HG03064 (cell line): ENCODE measurements around the gene ARHGAP26.
"Not testable (repeated sequence)": the region's sequence is repeated elsewhere in the genome, so short reads cannot be mapped to it uniquely, and the experiment has no call there.

Experiments
- ATAC-seq: cut with Tn5 transposase; IDR thresholded peaks from one replicate; pipeline ENCODE4 v1.9.1; 2021; ENCODE audit warnings: low read depth; ENCODE audit not compliant: unreplicated experiment

Gene ARHGAP26

DNA sequence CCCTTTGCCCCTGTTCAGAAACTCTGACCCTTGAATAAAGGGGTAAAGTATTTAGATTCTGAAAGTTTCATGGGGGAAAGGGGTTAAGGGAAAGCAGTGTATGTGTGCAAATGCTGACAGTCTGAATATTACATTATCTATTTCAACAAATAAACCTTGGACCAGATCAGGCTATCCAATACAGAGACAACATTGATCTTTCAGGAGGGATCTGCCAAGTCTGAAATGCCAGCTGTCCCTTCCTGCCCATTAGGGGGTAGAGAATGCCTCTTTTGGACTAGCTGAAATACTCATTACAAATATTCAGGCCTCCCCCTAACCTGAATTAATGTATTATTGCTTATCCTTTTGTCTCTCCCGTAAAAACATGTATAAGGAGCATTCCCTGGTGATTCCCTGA lies 413.8 kb downstream of the ARHGAP26 start:
- ATAC-seq, result no peak

DNA sequence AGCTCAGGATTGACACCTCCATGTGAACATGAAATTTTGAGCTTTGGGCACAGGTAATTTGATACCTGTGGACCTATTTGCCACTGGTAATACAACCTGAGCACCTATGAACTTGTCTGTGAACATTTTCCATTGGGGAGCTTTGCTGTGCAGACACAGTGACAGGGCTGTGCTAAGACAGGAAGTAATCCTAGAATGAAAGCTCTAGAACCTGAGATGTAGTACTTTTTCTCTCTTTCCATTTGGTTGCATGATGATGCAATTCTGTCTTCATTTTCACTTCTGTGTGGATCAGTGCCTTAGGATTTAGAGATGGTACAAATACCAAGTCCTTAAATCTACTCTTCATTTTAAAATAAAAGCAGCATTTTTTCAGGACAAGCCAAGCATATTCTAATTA lies 416.4 kb downstream of the ARHGAP26 start:
- ATAC-seq, result no peak

DNA sequence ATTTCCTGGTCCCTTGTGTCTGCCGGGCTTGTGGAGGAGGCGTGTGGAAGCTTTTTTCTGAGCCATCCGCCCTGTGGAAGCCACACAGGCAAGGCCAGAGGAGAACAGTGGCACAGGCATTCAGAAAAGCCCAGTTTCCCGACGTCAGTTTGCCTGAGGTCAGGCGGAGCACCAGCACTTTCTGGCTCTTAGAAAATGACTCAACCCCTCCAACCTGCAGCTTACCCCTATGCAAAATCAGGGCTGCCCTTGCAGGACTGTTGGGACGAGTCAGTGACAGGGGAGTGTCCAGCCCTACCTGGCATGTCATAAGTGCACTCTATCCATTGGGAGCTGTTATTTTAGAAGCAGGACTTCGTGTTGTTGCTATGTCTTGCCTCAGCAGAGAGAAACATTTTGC lies 417.3 kb downstream of the ARHGAP26 start:
- ATAC-seq, result no peak

DNA sequence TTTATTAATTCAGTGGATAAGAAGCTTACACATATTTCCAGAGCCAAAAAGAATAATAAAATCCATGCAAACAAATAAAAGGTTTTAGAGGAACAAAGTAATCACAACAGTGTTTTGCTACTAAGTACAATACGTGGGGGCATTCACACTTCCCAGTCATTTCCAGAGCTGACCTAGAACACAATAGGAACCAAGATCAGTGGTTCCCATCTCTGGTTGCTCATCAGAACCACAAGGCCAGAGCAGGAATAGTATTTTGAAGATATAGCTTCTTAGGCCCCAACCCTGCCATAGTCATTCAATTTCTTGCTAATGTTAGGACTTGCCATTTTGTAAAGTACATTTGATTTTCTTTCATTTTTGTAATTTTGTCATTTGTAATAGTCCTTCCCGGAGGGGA lies 417.9 kb downstream of the ARHGAP26 start:
- ATAC-seq, result no peak

DNA sequence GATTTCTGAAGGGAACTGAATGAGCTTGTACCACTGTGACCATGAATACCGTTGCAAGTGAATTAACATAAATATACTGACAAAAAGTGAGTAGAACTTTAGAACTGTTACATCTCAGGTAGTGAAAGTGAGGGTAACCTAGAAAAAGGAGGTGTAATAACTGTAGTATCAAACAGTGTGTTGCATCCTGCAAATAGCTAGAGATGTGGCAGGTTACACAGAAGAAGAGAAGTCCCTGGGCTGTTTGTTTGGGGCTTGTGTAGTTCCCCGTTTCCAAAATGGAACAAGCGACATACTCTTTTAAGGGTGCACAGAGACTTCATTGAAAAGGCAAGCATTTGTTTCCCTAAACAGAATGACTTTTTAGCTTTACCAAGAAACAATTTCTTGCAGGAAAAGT lies 418.5 kb downstream of the ARHGAP26 start:
- ATAC-seq, result no peak

DNA sequence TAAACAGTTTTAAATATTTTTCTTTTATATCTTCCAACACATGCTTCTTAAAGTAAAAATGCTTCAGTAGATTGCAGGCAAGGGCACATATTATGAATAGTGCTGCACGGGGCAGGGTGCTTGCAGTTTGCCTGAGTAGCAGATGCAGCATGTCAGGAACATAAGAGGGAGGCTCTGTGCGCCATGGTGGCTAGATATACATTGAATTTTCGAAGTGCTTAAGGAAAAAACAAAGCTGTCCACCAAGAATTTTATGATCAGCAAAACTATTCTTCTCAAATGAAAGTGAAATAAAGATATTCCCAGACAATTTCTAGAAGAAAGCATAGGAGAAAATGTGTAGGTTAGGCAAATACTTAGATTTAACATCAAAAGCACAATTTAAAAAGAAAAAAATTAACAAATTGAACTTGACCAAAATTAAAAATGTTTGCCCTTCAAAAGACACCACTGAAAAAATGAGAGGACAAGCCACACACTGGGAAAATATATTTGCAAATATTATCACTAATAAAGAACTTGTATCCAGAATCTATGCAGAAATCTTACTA lies 420.2 kb downstream of the ARHGAP26 start:
- no peak for ATAC-seq

DNA sequence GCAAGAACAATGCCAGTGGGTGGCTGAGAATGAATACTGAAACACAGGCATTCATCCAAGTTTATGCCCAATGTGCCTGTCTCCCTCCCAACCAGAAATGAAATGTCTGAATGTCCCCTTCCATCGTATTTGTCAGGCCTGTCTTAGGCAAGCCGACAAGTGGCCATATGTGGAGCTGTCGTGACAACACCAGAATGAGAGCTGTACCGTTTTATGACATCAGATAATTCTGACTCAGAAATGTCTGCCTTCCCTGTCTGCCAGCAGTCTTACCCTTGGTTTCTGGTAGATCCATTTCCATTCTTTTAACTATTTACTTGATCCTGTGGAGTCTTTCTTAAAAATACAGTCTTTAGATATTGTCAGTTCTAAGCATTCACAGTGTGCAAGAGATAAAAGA lies 421.5 kb downstream of the ARHGAP26 start:
- ATAC-seq, result no peak

DNA sequence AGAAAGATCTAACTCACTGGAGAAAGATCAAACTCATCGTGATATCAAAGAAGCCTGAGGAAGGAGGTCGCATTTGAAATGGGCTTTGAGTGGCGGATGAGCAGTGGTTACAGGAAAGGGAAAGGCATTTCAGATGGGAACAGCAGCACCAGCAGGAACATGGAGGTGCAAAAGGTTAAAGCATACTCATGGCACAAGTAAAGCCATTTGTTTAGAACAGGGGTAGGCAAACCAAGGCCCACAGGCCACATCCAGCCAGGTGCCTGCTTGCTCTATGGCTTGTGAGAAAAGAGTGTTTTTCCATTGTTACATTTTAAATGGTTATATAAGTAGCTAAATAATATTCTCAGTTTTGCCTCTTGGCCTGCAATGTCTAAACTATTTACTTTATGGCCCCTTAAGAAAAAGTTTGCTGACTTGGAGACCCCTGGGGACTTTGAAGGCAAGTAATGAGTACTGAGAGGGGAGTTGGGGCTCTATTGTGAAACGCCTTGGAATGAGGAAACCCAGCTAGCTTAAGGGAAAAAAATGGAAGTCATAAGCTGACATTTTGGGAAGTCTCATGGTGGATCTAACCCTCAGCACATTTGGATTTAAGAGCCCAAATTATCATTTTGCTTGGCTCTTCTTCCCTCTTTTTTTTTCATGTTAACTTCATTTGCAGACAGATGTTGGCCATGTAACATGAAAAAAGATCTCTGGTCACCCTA lies 422.2 kb downstream of the ARHGAP26 start:
- no peak for ATAC-seq

DNA sequence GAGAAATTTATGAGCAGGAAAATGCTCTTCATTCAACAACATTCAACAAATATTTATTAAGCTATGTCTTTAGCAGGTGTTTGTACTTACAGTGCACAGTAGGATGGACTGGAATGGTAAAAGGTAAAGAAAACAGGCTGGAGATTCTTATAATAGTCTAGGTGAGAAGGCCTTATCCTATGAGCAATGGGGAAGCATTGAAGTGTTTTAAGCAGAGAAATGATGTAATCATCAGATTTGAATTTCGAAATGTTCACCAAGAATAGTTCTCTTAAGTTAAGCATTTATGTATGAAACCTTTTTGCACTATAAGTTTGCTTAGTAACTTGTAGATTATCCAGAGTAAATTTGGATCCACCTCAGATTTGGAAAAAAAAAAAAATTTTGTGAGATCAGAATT lies 424.0 kb downstream of the ARHGAP26 start:
- no peak for ATAC-seq

DNA sequence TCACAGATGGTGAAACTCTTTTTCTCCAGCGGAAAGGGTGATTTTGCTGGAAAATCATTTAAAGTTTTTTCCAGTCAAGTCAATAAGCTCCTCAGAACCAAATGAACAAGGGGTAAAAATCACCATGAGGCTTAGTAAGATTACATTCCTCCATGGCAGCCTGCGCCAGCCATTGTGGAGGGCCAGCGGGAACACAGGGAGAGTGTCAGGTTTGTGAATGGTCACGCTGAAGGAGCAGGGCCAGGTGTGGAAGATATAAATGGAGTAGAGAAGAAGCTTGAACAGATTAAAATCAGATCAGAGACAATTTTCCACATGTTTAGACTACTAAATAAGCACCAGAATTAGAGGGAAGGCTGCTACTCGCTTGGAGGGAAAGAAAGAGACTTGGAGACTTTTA lies 424.5 kb downstream of the ARHGAP26 start:
- ATAC-seq, result no peak

DNA sequence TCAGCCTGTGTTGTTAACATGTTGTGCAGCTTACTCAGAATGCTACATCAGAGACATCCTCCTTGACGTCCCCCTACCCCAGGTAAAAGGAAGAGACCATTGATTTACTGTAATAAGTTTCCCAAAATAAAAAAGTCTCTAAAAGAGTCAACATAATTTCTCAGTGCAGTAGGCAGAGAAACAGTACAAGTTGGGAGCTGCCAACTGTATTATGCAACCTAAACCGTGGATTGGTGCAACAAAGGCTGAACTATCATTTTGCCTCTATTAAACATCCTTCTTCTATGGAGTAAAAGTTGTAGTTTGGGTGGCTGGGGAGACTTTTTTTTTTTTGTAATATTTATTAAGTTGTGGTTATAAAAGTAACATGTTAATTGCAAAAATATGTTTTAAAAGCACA lies 425.3 kb downstream of the ARHGAP26 start:
- ATAC-seq, result no peak

DNA sequence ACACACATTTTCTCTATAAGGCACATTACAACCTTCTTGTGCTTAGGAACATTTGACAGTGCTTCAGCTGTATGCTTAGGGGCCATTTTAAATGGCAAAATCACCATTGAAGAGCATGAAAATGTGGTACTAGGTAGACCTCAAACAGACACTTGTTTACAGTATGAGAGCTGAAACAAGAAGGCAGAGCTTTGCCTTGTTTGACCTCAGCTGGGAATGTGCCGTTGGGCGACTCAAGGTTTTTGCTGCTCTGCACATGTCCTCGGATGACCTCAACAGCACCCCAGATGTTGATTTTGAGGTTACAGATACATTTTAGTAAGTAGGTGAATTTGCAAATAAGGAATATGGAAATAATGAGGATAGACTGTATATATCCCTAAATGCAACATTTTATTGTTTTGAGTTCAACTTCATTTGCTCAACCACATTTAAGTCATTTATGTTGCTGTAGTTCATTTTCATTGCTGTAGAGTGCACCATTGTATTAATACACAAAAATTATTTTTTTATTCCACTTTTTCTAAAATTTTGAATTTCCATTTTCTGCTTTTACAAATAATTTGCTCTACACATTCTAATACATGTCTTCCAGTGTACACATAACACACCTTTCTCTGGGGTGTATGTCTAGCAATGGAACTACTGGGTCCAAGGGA lies 426.6 kb downstream of the ARHGAP26 start:
- ATAC-seq, result no peak

DNA sequence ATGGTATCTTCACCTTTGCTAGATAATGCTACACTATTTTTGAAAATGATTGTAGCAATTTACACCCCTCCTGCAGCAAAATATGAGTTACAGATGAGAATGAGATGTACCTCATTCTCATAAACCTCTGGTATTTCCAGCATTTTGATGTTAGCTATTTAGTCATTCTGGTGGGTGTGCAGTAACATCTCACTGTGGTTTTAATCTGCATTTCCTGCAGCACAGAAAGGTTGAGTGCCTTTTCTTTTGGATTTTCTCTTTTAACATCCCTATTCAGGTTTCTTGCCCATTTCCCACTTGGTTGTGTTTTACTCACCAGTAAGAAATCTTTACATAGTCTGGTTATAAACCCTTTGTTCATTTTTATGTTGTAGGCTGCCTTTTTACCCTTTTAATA lies 427.1 kb downstream of the ARHGAP26 start:
- ATAC-seq, result no peak

DNA sequence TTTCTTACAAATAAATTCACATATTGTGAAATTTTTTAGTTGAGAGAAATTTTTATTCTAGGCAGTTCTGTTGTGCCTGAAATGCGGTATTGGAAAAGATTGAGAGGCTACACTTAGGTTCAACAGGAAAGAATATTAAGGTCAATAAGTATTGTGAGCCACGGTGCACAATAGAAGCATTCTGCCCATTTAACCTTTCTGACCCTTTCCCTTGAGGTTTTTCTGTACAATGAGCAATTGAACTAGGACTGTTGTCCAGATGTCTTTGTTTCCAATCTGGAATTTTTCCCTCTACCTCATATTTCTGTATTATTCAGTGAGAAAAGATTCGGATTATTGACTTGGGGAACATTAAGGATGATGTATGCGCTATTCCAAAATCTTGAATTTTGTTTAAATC lies 428.2 kb downstream of the ARHGAP26 start:
- no peak for ATAC-seq

DNA sequence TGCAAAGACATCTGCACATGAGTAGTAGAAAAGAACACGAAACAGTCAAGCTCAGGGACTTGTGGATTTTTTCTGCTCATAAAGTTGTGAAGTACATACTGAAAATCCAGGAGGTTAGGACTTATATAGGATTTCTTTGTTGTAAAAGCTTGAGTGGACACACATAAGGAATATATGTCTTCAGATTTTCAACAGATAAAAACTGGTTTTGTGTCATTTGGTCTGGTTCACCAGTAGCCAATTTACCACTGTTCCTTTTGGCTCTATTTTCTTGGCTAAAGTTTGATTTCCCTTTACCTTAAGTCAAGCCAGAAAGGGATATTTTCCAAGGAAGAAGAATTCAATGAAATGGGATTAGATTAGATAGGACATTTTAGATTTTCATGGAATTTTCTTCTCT lies 429.0 kb downstream of the ARHGAP26 start:
- no peak for ATAC-seq

DNA sequence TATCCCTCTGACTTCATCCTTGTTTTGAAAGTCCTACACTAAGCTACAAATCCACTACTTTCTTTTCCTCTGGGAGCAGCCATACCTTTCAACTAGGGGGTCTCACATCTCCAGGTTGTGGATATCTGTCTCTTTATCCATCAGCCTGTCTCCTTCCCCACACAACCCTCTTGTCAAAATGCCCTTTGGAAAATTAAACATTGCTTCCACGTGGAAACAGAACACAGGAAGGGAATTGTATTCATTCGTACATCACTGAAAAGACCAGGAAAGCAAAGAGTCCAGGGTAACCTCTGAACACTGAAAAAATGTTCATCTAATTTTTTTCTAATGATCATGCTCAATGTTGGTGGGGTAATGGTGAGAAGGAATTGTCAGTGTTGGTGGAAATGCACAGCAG lies 429.7 kb downstream of the ARHGAP26 start:
- no peak for ATAC-seq

DNA sequence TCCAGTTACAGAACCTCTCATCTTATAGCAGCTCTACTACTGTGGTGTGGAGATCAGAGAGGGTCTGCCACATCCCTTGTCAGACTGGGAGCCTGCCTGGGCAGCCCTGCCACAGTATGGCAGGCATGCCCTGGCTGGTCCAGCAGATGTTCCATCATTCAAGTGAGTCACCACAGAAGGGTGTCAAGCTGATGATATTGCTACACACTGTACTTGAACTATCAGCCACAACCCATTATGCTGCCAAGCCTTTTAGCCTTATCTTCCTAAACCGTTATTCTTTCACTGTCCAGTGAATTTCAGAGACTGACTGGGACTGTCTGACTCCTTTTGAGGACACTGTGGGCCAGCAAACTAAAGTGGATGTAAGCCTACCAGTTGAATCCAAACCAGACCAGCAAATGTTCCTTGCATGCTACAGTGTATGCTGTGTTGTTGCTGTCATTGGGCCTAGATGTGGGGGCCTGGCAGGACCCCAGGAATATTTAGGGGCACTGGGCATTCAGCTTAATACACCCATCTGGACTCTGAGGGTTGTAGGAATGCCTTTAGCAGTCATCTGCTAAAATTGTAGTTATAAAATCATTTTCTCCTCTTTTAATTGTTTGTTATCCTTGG lies 430.7 kb downstream of the ARHGAP26 start:
- no peak for ATAC-seq

DNA sequence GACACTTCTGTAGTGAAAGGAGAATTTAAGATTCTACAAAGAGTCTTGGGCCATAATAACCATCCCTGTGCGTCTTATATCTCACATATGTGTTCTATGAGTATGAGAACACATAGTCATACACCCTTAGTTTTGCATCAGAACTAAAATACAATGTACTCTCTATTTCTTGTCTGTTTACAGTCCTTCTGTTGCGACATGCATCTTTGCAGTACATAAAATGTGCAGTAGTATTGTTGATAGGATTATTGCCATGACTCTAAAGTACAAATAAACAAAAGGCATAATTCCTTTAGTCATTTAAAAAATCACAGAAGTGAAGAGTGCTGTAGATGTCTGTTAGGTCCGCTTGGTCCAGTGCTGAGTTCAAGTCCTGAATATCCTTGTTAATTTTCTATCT lies 431.4 kb downstream of the ARHGAP26 start:
- no peak for ATAC-seq

DNA sequence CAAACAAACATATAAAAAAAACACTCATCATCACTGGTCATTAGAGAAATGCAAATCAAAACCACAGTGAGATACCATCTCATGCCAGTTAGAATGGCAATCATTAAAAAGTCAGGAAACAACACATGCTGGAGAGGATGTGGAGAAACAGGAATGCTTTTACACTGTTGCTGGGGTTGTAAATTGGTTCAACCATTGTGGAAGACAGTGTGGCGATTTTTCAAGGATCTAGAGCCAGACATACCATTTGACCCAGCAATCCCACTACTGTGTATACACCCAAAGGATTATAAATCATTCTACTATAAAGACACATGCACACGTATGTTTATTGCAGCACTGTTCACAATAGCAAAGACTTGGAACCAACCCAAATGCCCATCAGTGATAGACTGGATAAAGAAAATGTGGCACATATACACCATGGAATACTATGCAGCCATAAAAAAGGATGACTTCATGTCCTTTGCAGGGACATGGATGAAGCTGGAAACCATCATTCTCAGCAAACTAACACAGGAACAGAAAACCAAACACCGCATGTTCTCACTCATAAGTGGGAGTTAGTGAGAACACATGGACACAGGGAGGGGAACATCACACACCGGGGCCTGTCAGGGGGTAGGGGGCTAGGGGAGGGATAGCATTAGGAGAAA lies 433.3 kb downstream of the ARHGAP26 start:
- ATAC-seq, result not testable (repeated sequence)

DNA sequence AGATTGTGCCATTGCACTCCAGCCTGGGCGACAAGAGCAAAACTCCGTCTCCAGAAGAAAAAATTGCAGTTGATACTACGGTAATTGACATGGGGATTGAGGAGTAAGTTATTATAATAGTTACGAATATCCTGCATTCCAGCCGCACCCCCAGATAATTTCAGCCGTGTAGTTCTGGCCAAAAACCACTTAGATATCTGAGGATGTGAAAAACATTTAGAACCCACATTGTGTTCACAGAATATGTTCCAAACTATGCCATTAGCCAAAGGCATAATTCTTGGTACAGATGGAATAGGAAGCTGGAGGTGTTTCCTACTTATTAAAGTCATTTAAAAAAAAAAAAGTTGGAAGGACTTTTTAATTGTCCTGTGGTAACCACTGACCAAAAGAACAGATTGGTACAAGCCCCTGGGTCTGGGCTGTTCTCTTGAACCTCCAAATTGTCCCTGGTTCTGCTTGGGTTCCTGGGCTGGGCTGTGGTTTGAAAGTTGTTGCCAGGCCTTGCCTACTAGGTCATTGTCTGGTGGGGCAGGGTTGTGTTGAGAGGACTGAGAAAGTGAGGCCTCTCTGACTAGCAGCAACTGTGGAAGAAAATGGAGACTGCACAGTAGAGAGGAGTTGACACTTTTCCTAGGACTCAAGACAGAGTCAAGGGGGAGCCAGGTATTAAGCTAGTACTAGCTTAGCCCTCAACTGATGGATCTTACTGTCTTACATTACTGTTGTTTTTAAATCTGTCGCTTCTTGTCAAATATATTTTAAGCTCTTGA lies 434.5 kb downstream of the ARHGAP26 start:
- ATAC-seq, result no peak

DNA sequence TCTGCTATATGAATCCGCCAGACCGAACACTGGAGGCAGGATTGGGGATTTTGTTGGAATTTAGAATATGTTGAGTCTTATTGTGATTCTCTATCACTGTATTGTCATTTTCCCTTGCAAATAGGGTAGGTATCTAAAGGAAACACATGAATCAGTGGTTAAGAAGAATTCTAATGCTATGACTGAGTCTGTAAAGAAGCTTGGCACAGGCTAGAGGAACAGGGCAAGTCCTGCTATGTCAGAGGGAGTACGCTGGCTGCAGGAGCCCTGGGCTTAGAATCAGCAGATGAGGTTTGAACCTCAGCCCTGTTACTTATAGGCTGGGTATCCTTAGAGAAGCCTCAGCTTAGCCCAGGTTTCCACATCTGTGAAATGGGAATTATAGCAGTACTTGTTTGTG lies 435.2 kb downstream of the ARHGAP26 start:
- ATAC-seq, result no peak
